ENCODE results near the gene LRRC47. TPM values are rescaled to one million over a fixed set of nuclear protein-coding genes. Genes with fewer than 3 reads are reported as not detected.

LRRC47 gene
- total and polyA plus RNA-seq, 2 of the 8 experiments (the other 6 are each of a cell fraction or from before 2014, with no cell fraction given), result 38.3 to 82.4 TPM

DNA sequence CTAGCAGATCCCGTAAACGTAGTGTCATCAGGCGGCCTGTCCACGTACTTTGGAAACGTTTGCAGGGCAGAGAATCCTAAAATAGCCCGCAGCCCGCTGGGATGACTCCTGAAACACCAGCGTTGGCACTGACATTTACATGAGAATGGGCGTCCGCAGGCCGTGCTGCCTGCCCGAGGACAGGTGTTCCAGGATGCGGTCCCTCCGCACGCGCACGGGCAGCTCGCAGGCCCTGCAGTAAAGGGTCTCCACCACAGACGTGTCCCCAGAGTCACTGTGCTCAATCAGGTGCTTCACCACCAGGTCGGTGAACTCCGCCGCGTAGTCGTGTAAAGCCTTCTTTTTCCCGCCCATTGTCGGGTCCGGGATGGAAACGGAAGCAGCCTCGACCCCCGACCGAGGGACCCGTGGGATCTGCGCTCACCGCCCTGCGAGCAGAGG is 49.9 kb downstream of the LRRC47 start (continued):
- TF ChIP-seq FOSL1 (IDR thresholded peaks at IDR 0.05; ENCODE audit: insufficient read depth, low read depth, low read length) (no peak), YY1 (IDR thresholded peaks at IDR 0.05; ENCODE audit: low read depth, low read length) (no peak), SP4 (IDR thresholded peaks at IDR 0.05; ENCODE audit: low read length) (no peak), HDAC2 (IDR thresholded peaks at IDR 0.05; ENCODE audit: borderline replicate concordance in 1 of 2, low read depth in 2 of 2, low read length in 2 of 2) (no peak), POLR2A (IDR thresholded peaks at IDR 0.05; ENCODE audit: control extremely low read depth in 1 of 2, low read depth in 2 of 2, low read length in 2 of 2) (peak in 1 of 2 experiments; percentile 28; a peak in 1 of 3 replicates), EZH2 (IDR thresholded peaks at IDR 0.05; ENCODE audit: low read depth, low read length, severe bottlenecking) (no peak), SP1 (IDR thresholded peaks at IDR 0.05; ENCODE audit: low read depth, low read length) (0 out of 2 replicates have a peak, but pooled peaks have one; percentile 27), KDM5A (IDR thresholded peaks at IDR 0.05; ENCODE audit: low read length) (no peak), SP2 (IDR thresholded peaks at IDR 0.05; ENCODE audit: low read length) (no peak), RNF2 (IDR thresholded peaks at IDR 0.05; ENCODE audit: borderline replicate concordance, low read depth, low read length, missing control alignments, poor library complexity, severe bottlenecking) (no peak), NANOG (IDR thresholded peaks at IDR 0.05; ENCODE audit: insufficient read depth, low read depth, low read length, poor library complexity, severe bottlenecking) (no peak), SAP30 (IDR thresholded peaks at IDR 0.05; ENCODE audit: insufficient read depth, insufficient replicate concordance, low read length) (no peak), SRF (IDR thresholded peaks at IDR 0.05; ENCODE audit: low read depth, low read length) (no peak), RBBP5 (IDR thresholded peaks at IDR 0.05; ENCODE audit: borderline replicate concordance, low read depth, low read length) (no peak)

Measured in H1 (cell line).